ENCODE results near the gene TOP3B.
"Not testable (repeated sequence)": the region's sequence is repeated elsewhere in the genome, so short reads cannot be mapped to it uniquely, and the experiment has no call there.

TOP3B gene

GRCh38 chr22:21942407-21943343, 39.9 kb downstream of the TOP3B start:
- DNase-seq = peak; percentile 28

GRCh38 chr22:21941921-21942320, 40.7 kb downstream of the TOP3B start:
- DNase-seq = no peak

- DNase-seq = no peak
Measured at GRCh38 chr22:21940521-21940920, 42.1 kb downstream of the TOP3B start.

GRCh38 chr22:21939935-21940334, 42.7 kb downstream of the TOP3B start:
- DNase-seq = not testable (repeated sequence)

GRCh38 chr22:21939461-21939913, 43.1 kb downstream of the TOP3B start:
- no peak for DNase-seq

- DNase-seq = no peak
Measured at GRCh38 chr22:21938906-21939305, 43.7 kb downstream of the TOP3B start.

- peak; percentile 81 for DNase-seq
Measured at GRCh38 chr22:21938071-21938822, 44.3 kb downstream of the TOP3B start.

- no peak for DNase-seq
Measured at GRCh38 chr22:21937821-21938070, 44.8 kb downstream of the TOP3B start.

- DNase-seq = peak; percentile 16
Measured at GRCh38 chr22:21937041-21937820, 45.4 kb downstream of the TOP3B start.

- no peak for DNase-seq
Measured at GRCh38 chr22:21936151-21936775, 46.3 kb downstream of the TOP3B start.

- DNase-seq = no peak
Measured at GRCh38 chr22:21933910-21934309, 48.7 kb downstream of the TOP3B start.

- DNase-seq = no peak
Measured at GRCh38 chr22:21933413-21933812, 49.2 kb downstream of the TOP3B start.

- DNase-seq = no peak
Measured at GRCh38 chr22:21932347-21932746, 50.2 kb downstream of the TOP3B start.

GRCh38 chr22:21931056-21931455, 51.5 kb downstream of the TOP3B start:
- DNase-seq = no peak

GRCh38 chr22:21929253-21929652, 53.3 kb downstream of the TOP3B start:
- DNase-seq = no peak

GRCh38 chr22:21928048-21928447, 54.5 kb downstream of the TOP3B start:
- DNase-seq = no peak

GRCh38 chr22:21927174-21927823, 55.3 kb downstream of the TOP3B start:
- no peak for DNase-seq

- DNase-seq = no peak
Measured at GRCh38 chr22:21926728-21927127, 55.9 kb downstream of the TOP3B start.

GRCh38 chr22:21923163-21923561, 59.4 kb downstream of the TOP3B start:
- no peak for DNase-seq

- DNase-seq = no peak
Measured at GRCh38 chr22:21922370-21923162, 60.0 kb downstream of the TOP3B start.

- peak; percentile 60 for DNase-seq
Measured at GRCh38 chr22:21921729-21922128, 60.9 kb downstream of the TOP3B start.
